ENCODE data around the gene BLTP2. TPM values are rescaled to one million over a fixed set of nuclear protein-coding genes. Genes with fewer than 3 reads are reported as not detected.
A peak's percentile ranks its signal among the peaks of the same experiment; 100 is the strongest.
"Not testable (repeated sequence)": the region's sequence is repeated elsewhere in the genome, so short reads cannot be mapped to it uniquely, and the experiment has no call there.

BLTP2 gene
- total RNA-seq, 2 experiments from 2014 or later: 144 to 157 TPM

DNA sequence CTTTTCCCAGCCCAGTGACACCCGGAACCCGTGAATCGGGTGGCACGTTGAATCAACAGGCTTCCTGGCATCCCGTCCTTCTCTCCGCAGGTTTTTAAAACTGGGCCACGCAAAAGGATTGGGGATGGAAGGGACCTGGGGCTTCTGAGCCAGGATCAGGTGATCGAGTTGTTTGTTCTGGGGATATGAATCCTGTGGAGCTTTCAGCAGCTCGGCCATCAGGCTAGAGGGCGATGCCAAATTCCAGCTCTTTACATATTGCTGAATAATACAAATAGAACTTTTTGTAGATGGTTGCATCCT, 17.5 kb upstream of the BLTP2 start:
- POLR2A ChIA-PET: interaction anchor here (0.8 to 4.0 kb wide), 11 partner anchors 10 to 287 kb away, joined by 3 to 74 read pairs (median 4); partner anchors contain the start of genes BLTP2, PIGS, PROCA1 and RPL23A
- Mint-ChIP-seq H3K27ac (peak overlapping the region; percentile 96), H3K9me3 (no peaks in the 10 kb centered on the region), H3K4me1 (peaks cover 31% of the 10 kb centered on the region), H3K4me3 (peak overlapping the region; percentile 99), H3K27me3 (no peaks in the 10 kb centered on the region), H3K36me3 (peaks cover 18% of the 10 kb centered on the region)
- DNase-seq (no peak), ATAC-seq (ENCODE audit: low read depth) (no peak)

DNA sequence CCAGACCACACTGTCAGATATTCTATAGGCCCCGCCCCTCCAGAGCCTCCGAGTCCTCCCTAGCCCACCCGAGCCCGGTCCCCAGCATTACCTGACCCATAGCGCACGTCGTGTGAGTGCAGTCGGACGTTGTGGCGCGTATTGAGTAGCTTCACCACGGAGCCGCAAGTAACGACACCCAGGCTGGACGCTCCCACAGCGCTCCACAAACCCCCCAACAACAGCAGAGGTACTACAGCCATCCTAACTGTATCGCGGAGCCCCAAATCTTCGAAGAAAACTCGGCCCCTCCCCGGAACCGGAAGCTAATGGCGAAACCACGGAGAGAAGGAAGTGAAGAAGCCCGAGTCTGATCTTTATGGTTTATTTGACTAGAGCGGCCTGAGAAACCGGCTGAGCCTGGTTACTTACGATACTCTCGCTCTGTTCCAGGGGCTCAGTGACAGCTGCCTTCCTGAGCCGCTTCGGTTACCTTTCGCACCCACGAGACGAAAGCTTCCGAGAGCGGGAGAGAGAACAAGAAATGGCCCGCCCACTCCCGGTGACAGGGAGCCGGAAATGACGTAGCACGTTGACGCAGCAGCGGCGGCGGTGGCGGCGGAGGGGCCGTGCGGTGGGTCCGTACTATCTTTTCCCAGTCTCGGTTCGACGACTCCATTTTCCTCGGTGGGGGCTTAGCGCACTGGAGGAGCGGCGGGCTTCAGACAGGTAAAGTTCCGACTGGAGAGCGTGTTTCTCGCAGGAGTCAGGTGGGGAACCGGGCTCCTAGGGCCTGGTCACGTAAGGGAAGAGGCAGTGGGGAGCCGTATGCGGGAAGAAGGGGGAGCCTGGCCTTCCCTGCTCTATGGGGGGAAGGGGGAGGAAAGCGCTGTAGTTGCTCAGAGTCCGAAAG, 16.9 kb upstream of the BLTP2 start, which contains the start of the genes SDF2 and SUPT6H:
TSS of gene SDF2 (minus strand) at position 272 of the 892 bp plus-strand sequence. CDS start at position 242, 30 bp downstream.
TSS of gene SUPT6H (plus strand) at position 571 of the 892 bp plus-strand sequence. CDS start 11,197 bp downstream, outside the sequence.
- Mint-ChIP-seq H3K4me3 (peak within 1 kb of the TSS; percentile 99), H3K27ac (peak within 1 kb of the TSS; percentile 96)

DNA sequence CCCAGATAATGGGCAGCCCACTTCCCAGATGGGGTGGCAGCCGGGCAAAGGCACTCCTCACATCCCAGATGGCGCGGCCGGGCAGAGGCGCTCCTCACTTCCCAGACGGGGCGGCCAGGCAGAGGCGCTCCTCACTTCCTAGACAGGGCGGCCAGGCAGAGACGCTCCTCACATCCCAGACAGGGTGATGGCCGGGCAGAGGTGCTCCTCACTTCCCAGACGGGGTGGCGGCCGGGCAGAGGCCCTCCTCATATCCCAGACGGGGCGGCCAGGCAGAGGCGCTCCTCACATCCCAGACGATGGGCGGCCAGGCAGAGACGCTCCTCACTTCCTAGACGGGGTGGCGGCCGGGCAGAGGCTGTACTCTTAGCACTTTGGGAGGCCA, 14.5 kb upstream of the BLTP2 start:
- H3K4me3 Mint-ChIP-seq; POLR2A ChIA-PET; DNase-seq; ATAC-seq (ENCODE audit: low read depth); H3K27ac Mint-ChIP-seq; H3K27me3 Mint-ChIP-seq; H3K9me3 Mint-ChIP-seq: not testable (repeated sequence)
- Mint-ChIP-seq H3K4me1 (peaks cover 23% of the 10 kb centered on the region), H3K36me3 (peaks cover 17% of the 10 kb centered on the region)

More for the DNA sequence above, 16.9 kb upstream of the BLTP2 start, which contains the start of the genes SDF2 and SUPT6H:
- no peaks in the 10 kb centered on the region for H3K27me3 Mint-ChIP-seq
- H3K4me1 Mint-ChIP-seq: peaks cover 30% of the 10 kb centered on the region
- peak; percentile 94 for DNase-seq
- peaks cover 17% of the 10 kb centered on the region for H3K36me3 Mint-ChIP-seq
- peak; percentile 86 for ATAC-seq (ENCODE audit: low read depth)
- POLR2A ChIA-PET: interaction anchor here (0.7 to 4.0 kb wide), 22 partner anchors 9 to 478 kb away, joined by 3 to 74 read pairs (median 4); partner anchors contain the start of genes BLTP2, PIGS, POLDIP2 and PROCA1
- H3K9me3 Mint-ChIP-seq: no peaks in the 10 kb centered on the region

DNA sequence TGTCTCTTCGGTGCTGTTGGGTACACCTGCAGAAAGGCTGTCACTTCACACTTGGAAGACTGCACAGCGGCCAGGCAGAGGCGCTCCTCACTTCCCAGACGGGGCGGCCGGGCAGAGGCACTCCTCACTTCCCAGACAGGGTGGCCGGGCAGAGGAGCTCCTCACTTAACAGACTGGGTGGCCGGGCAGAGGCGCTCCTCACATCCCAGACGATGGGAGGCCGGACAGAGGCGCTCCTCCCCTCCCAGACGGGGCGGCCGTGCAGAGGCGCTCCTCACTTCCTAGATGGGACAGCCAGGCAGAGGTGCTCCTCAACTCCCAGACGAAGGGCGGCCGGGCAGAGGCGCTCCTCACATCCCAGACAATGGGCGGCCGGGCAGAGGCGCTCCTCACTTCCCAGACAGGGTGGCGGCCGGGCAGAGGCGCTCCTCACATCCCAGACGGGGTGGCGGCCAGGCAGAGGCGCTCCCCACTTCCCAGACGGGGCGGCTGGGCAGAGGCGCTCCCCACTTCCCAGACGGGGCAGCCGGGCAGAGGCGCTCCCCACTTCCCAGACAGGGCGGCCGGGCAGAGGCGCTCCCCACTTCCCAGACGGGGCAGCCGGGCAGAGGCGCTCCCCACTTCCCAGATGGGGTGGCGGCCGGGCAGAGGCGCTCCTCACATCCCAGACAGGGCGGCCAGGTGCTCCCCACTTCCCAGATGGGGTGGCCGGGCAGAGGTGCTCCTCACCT, 14.0 kb upstream of the BLTP2 start:
- peaks cover 17% of the 10 kb centered on the region for H3K36me3 Mint-ChIP-seq
- H3K9me3 Mint-ChIP-seq; H3K27me3 Mint-ChIP-seq; H3K4me3 Mint-ChIP-seq; POLR2A ChIA-PET; H3K27ac Mint-ChIP-seq; DNase-seq; ATAC-seq (ENCODE audit: low read depth): not testable (repeated sequence)
- peaks cover 21% of the 10 kb centered on the region for H3K4me1 Mint-ChIP-seq

DNA sequence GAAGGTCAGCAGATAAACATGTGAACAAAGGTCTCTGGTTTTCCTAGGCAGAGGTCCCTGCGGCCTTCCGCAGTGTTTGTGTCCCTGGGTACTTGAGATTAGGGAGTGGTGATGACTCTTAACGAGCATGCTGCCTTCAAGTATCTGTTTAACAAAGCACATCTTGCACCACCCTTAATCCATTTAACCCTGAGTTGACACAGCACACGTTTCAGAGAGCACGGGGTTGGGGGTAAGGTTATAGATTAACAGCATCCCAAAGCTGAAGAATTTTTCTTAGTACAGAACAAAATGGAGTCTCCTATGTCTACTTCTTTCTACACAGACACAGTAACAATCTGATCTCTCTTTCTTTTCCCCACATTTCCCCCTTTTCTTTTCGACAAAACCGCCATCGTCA, 13.4 kb upstream of the BLTP2 start:
- ATAC-seq (ENCODE audit: low read depth); DNase-seq; H3K4me3 Mint-ChIP-seq; H3K27ac Mint-ChIP-seq; H3K9me3 Mint-ChIP-seq; POLR2A ChIA-PET; H3K27me3 Mint-ChIP-seq: not testable (repeated sequence)
- Mint-ChIP-seq H3K4me1 (peaks cover 16% of the 10 kb centered on the region), H3K36me3 (peaks cover 15% of the 10 kb centered on the region)

DNA sequence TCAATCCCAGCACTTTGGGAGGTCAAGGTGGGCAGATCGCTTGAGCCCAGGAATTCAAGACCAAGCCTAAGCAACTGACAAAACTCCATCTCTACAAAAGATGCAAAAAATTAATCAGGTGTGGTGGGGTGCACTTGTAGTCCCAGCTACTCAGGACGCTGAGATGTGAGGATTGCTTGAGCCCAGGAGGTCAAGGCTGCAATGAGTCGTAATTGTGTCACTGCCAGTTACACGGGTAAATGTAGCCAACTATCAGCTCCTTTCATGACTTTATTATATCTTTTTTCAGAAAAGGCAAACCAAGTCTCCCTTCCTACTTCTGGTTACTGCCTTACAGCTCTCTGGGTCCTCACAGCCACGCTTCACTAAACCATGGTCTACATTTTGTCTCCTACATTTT, 12.8 kb upstream of the BLTP2 start:
- Mint-ChIP-seq H3K27me3 (no peaks in the 10 kb centered on the region), H3K27ac (no peak overlapping the region), H3K4me1 (peaks cover 11% of the 10 kb centered on the region), H3K4me3 (no peak overlapping the region), H3K36me3 (peaks cover 15% of the 10 kb centered on the region), H3K9me3 (no peaks in the 10 kb centered on the region)
- no peak for DNase-seq
- POLR2A ChIA-PET: no interaction called here
- ATAC-seq (ENCODE audit: low read depth): no peak

DNA sequence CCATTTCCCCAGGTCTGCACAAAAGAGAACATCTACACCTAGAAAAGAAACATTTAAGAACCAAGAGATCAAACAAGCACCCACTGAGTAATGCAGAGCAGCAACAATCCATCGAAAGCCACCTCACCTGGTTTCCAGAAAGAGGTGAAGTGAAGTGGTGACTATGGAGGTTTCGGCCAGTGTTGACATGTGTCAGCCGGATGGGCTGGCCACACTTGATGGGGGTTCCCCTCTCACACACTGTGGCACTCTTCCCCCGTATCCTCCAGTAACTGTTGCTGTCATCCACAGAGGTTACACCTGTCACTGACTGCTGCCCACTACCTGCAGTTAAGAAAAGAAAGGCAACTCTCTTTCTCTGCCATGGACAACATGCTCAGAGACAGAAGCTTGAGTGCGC, 10.2 kb upstream of the BLTP2 start:
- Mint-ChIP-seq H3K4me3 (no peak overlapping the region), H3K27ac (no peak overlapping the region), H3K36me3 (peaks cover 11% of the 10 kb centered on the region), H3K27me3 (no peaks in the 10 kb centered on the region), H3K4me1 (peaks cover 4% of the 10 kb centered on the region), H3K9me3 (no peaks in the 10 kb centered on the region)
- DNase-seq (no peak), ATAC-seq (ENCODE audit: low read depth) (no peak)
- POLR2A ChIA-PET: interaction anchor here (1.1 kb wide), 1 partner anchor 10 kb away, joined by 3 read pairs; the partner anchor contains the start of gene BLTP2

DNA sequence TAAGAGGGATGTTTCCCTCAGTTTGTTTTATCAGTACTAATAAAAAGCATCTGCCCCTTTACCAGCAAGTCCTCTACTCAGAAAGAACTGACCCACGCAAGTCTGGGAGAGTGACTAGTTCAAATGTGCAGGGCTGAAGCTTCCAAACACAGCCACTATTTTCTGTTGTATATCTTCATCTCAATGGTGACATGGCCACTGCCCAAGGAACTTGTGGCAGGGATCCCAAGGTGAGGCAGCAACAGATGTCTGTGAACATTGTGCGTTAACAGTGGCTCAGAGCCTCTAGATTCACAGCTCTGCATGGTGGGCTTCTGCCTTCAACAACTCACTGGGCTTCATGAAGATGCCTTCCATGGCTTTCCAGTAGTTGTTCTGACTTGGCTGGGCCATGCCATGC, 3.7 kb upstream of the BLTP2 start:
- no peak for ATAC-seq (ENCODE audit: low read depth)
- Mint-ChIP-seq H3K27me3 (no peaks in the 10 kb centered on the region), H3K36me3 (peaks cover 2% of the 10 kb centered on the region), H3K4me3 (no peak overlapping the region), H3K4me1 (peaks cover 19% of the 10 kb centered on the region), H3K27ac (no peak overlapping the region), H3K9me3 (no peaks in the 10 kb centered on the region)
- POLR2A ChIA-PET: interaction anchor here (1.0 to 1.5 kb wide), 2 partner anchors 14 to 71 kb away, joined by 4 to 5 read pairs; partner anchors contain the start of genes RPL23A, SDF2 and SUPT6H
- no peak for DNase-seq

DNA sequence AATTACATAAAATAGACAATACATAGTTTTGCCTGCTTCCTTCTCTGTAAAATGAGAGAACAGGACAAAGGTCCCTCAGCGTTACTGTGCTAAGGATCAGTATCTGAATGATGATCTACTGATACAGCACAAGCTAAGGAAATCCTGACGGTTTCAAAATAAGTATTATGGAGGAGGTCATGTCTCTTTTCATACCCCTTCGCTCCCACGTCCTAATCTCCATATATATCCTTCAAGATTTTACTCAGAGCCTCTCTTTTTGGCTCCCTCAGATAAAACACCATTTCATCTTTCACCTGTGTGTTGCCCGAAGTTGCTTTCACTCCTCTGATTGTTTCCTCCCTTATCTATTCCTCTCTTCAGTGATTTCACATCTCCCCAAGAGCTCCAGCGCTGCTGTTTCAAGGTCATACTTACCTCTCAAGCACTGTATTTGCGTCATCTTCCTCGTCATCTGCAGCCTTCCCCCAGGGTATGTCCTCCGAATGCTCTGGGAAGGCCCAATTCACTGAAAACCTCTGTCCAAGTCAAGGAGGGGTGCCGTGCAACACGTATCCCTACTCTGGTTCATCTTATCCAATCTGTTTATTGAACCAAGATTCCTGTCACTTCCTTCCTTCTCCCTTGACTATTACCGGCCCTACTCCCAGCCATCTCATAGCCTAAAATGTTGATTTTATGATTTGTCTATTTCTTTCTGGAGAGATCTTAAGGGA, 1.2 kb upstream of the BLTP2 start:
- POLR2A ChIA-PET: interaction anchor here (1.0 to 6.6 kb wide), 8 partner anchors 16 to 304 kb away, joined by 3 to 74 read pairs (median 6); partner anchors contain the start of genes PROCA1, RPL23A, SDF2 and SUPT6H
- Mint-ChIP-seq H3K4me3 (peak overlapping the region; percentile 97), H3K9me3 (no peaks in the 10 kb centered on the region), H3K4me1 (peaks cover 29% of the 10 kb centered on the region), H3K27ac (peak overlapping the region; percentile 91), H3K27me3 (no peaks in the 10 kb centered on the region), H3K36me3 (peaks cover 11% of the 10 kb centered on the region)
- ATAC-seq (ENCODE audit: low read depth): no peak
- DNase-seq: no peak

DNA sequence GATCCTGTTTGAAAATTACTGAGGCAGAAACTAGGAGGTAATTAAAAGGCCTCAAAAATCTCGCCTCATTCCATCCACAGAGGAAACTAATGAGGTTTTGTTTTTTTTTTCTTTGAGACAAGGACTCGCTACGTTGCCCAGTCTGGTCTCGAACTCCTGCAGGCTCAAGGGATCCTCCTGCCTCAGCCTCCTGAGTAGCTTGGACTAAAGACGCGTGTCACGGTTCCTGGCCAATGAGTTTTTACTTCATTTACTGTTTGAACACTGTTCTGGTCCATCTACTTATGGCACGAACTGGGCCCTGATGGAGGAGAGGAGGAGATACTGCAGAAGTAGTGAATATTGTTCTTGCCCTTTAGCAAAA, 600 bp upstream of the BLTP2 start:
- POLR2A ChIA-PET: interaction anchor here (0.5 to 6.6 kb wide), 16 partner anchors 9 to 306 kb away, joined by 3 to 74 read pairs (median 6); partner anchors contain the start of genes ALDOC, PHF12, PIGS and PROCA1
- DNase-seq (no peak), ATAC-seq (ENCODE audit: low read depth) (no peak)
- Mint-ChIP-seq H3K4me1 (peaks cover 29% of the 10 kb centered on the region), H3K9me3 (no peaks in the 10 kb centered on the region), H3K36me3 (peaks cover 11% of the 10 kb centered on the region), H3K27ac (peak overlapping the region; percentile 91), H3K27me3 (no peaks in the 10 kb centered on the region), H3K4me3 (peak overlapping the region; percentile 97)

DNA sequence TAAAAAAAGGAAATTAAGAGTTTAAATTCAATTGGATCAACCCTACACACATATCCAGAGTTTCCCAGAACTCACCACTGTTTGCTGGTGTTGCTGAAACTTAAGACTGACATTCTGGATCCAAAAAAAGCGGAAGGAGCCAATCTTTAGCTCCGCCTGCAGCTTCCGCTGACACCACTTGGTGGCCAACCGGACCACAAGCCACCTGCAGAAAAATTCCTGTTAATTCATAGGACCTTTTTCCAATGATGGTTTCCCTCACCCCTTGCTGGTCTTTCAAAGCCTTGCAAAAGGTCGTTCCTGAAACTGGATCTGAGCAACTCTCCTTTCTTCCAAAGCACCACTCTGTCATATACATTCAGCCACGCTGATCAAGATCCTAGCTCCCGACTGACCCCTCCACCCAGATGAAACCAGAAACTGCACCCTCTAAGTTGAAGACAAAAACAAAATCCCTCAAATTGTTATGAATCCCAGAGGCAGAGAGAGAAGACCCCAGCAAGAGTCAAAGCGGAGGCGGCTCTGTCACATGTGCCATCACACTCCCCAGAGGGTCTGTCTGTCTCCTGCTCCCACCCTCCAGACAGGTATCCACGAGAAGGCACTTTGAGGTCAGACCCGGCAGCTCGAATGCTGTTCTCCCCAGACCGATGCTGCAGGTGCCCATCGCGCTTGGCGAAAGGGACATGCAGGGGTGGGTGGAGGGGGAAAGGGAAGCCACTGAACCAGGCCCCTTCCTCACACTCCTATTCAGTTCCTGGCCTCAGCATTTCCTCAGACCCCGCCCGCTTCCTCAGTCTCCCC, 773 bp downstream of the BLTP2 start:
- POLR2A ChIA-PET: interaction anchor here (0.5 to 6.6 kb wide), 16 partner anchors 10 to 373 kb away, joined by 3 to 74 read pairs (median 6); partner anchors contain the start of genes ALDOC, PHF12, PIGS and PROCA1
- peak overlapping the region; percentile 97 for H3K4me3 Mint-ChIP-seq
- H3K36me3 Mint-ChIP-seq: peaks cover 18% of the 10 kb centered on the region
- peak; percentile 1 for ATAC-seq (ENCODE audit: low read depth)
- peak; percentile 48 for DNase-seq
- H3K27ac Mint-ChIP-seq: peak overlapping the region; percentile 89
- H3K9me3 Mint-ChIP-seq: no peaks in the 10 kb centered on the region
- no peaks in the 10 kb centered on the region for H3K27me3 Mint-ChIP-seq
- H3K4me1 Mint-ChIP-seq: peaks cover 30% of the 10 kb centered on the region

DNA sequence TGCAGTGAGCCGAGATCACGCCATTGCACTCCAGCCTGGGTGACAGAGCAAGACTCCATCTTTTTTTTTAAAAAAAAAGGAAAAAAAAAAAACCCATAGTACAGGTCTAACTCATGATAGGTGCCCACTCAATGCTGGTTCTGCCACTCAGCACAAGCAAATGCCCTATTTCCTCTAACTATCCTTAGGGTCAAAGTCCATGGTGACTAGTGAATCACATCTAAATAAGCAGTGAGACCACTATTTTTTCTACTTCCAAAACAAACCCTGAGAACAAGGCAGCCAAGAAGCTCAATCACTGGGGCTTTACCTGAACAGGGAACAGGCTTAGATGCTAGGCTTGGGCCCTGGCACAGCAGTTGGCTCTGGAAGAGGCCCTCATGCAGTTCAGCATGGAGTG, 3.4 kb downstream of the BLTP2 start:
- Mint-ChIP-seq H3K4me1 (peaks cover 32% of the 10 kb centered on the region), H3K36me3 (peaks cover 29% of the 10 kb centered on the region), H3K27me3 (no peaks in the 10 kb centered on the region), H3K4me3 (no peak overlapping the region), H3K27ac (no peak overlapping the region), H3K9me3 (no peaks in the 10 kb centered on the region)
- DNase-seq (no peak), ATAC-seq (ENCODE audit: low read depth) (no peak)
- POLR2A ChIA-PET: interaction anchor here (0.6 to 6.6 kb wide), 2 partner anchors 20 to 310 kb away, joined by 3 to 74 read pairs; partner anchors contain the start of genes PHF12, SDF2 and SUPT6H
